Body of pancreas (tissue), 4 donors: ENCODE data around the gene TSPAN14. TPM values are rescaled to one million over a fixed set of nuclear protein-coding genes. Genes with fewer than 3 reads are reported as not detected.
A peak's percentile ranks its signal among the peaks of the same experiment; 100 is the strongest.

Experiments
- ATAC-seq: fragments of 150-250 bp; one replicate; pipeline ENCODE4 v1.9.1; 2016
- DNase-seq, 4 donors: peaks; one replicate each; pipeline ENCODE4 v3.0.0-alpha.2; 2019
- H3K27ac ChIP-seq, 4 donors: fragments of 200-600 bp; sonication (generic); 1 replicate in 3 of 4; 2 replicates in 1 of 4; pipeline versions ENCODE4 v1.5.1 to v1.6.1; 2016 to 2019; ENCODE audit warnings: mild to moderate bottlenecking in 1 of 4, mixed read lengths in 1 of 4, moderate library complexity in 1 of 4
- H3K27me3 ChIP-seq, 2 donors: fragments of 200-600 bp; sonication (generic); one replicate each; pipeline ENCODE4 v1.6.0; 2016; ENCODE audit warnings: mild to moderate bottlenecking in 1 of 2
- H3K36me3 ChIP-seq, 2 donors: fragments of 200-600 bp; sonication (generic); replicated peaks in 1 of 2; 2 replicates each; pipeline ENCODE4 v1.5.1; 2016; ENCODE audit warnings: low read depth in 2 of 2; ENCODE audit not compliant: insufficient read depth in 1 of 2
- H3K4me1 ChIP-seq: fragments of 200-600 bp; sonication (generic); one replicate; pipeline ENCODE4 v1.6.0; 2016
- H3K4me3 ChIP-seq, 2 donors: fragments of 200-600 bp; sonication (generic); 1 replicate in 1 of 2; 2 replicates in 1 of 2; pipeline ENCODE4 v1.5.1; 2016 to 2019
- H3K9me3 ChIP-seq, 3 donors: fragments of 200-600 bp; sonication (generic); 1 replicate in 2 of 3; 2 replicates in 1 of 3; pipeline ENCODE4 v1.5.1; 2016
- POLR2A ChIP-seq, 3 donors: fragments of 450-650 bp; IDR thresholded peaks; one replicate each; pipeline ENCODE4 v1.6.1; 2016; ENCODE audit warnings: antibody characterized with exemption in 3 of 3, mild to moderate bottlenecking in 2 of 3
- WGBS, 2 donors: methylation state at CpG; one replicate each; pipeline ENCODE4 v1.1.5; 2017; 5-methylcytosine and 5-hydroxymethylcytosine counted together
- intact Hi-C: fragments of 100-400 bp; cut with DNase I; formaldehyde crosslinking; loops from one replicate; pipeline ENCODE4 v1.15.1; 2023
- total RNA-seq, 2 donors: library from RNA; depleted of rRNA; stranded (reverse); fragments of >200 nt; gene quantifications; one replicate each; pipeline ENCODE4 v1.1.0, GENCODE V29; 2016
- TF ChIP-seq, protein P1 (sequence below), 7 experiments: fragments of 450-650 bp in 4 of 7; fragments of 200-600 bp in 3 of 7; sonication (generic) in 3 of 7; IDR thresholded peaks; one replicate each; pipeline ENCODE4 v1.5.1; 2016 to 2019; ENCODE audit warnings: antibody characterized with exemption in 7 of 7

TSPAN14 gene
- total RNA-seq, 2 donors from 2014 or later, result 22.3 to 63.0 TPM

DNA sequence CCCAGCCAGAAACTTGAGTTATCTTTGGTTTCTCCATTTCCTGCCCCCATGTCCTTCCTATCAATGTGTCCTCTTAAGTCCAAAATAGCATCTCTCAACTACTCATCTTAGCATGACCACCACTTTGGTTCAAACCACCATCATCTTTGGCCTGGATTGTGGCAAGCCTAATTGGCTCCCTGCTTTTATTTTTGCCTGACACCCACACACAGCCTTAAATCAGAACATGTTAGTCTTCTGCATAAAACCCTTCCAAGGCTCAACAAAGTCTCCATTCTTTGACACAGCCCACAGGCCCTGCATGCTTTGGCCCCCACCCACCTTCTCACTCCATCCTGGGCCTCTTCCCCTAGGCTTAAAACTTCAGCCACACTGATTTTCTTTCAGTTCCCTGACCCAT lies 2.0 kb upstream of the TSPAN14 start:
- Histone ChIP-seq H3K27ac (peak overlapping the region in 2 of 4 donors; percentile 8 to 91), H3K4me1 (peaks cover 28% of the 10 kb centered on the region), H3K36me3 (no peaks in the 10 kb centered on the region), H3K27me3 (no peaks in the 10 kb centered on the region), H3K9me3 (no peaks in the 10 kb centered on the region), H3K4me3 (no peak overlapping the region)
- ATAC-seq (no peak), DNase-seq (no peak)
- no peak for TF ChIP-seq POLR2A (IDR thresholded peaks at IDR 0.05)
- TF ChIP-seq, protein P1, sequence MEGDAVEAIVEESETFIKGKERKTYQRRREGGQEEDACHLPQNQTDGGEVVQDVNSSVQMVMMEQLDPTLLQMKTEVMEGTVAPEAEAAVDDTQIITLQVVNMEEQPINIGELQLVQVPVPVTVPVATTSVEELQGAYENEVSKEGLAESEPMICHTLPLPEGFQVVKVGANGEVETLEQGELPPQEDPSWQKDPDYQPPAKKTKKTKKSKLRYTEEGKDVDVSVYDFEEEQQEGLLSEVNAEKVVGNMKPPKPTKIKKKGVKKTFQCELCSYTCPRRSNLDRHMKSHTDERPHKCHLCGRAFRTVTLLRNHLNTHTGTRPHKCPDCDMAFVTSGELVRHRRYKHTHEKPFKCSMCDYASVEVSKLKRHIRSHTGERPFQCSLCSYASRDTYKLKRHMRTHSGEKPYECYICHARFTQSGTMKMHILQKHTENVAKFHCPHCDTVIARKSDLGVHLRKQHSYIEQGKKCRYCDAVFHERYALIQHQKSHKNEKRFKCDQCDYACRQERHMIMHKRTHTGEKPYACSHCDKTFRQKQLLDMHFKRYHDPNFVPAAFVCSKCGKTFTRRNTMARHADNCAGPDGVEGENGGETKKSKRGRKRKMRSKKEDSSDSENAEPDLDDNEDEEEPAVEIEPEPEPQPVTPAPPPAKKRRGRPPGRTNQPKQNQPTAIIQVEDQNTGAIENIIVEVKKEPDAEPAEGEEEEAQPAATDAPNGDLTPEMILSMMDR (IDR thresholded peaks at IDR 0.05), result no peak
- intact Hi-C loops, result no loop called here

DNA sequence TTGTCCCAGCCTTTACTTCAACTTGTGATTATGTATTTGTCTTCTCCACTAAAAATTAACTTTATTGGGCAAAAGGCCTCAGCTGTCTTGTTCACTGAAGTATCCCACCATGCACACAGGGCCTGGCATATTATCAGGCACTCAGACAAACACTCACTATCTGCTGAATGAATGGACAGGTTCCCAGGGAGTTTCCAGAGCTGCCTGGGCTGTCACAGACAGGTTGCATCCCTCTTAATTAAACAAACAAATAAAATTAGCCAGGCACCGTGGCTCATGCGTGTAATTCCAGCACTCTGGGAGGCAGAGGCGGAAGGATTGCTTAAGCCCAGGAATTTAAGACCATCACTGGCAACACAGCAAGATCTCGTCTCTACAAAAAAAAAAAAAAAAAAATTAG lies 1.5 kb upstream of the TSPAN14 start:
- Histone ChIP-seq H3K27ac (peak overlapping the region in 3 of 4 donors; percentile 73 to 91 (median 88)), H3K4me1 (peaks cover 33% of the 10 kb centered on the region)
- 42 to 51% methylated on average over 4 of the region's 4 CpGs for whole genome bisulfite sequencing, 2 donors

GRCh38 chr10:80453056-80453841 lies 861 bp upstream of the TSPAN14 start:
- 30 to 31% methylated on average over 20 to 23 of the region's 23 CpGs for WGBS, 2 donors
- Histone ChIP-seq H3K27me3 (no peaks in the 10 kb centered on the region), H3K4me1 (peaks cover 39% of the 10 kb centered on the region), H3K36me3 (no peaks in the 10 kb centered on the region), H3K27ac (peak overlapping the region; percentile 45 to 91 (median 80)), H3K9me3 (no peaks in the 10 kb centered on the region), H3K4me3 (no peak overlapping the region)
- no peak for TF ChIP-seq POLR2A (IDR thresholded peaks at IDR 0.05)
- TF ChIP-seq, protein P1 (IDR thresholded peaks at IDR 0.05), result peak in 1 of 7 experiments; percentile 7
- ATAC-seq, result no peak
- no peak for DNase-seq
- intact Hi-C loops, result no loop called here

More for the DNA sequence above, 1.5 kb upstream of the TSPAN14 start:
- H3K4me3 ChIP-seq, result no peak overlapping the region
- ATAC-seq (no peak), DNase-seq (peak in 1 of 4 donors; percentile 40)
- no peaks in the 10 kb centered on the region for H3K27me3 ChIP-seq
- intact Hi-C loops, result no loop called here
- H3K36me3 ChIP-seq, result no peaks in the 10 kb centered on the region
- TF ChIP-seq, protein P1 (IDR thresholded peaks at IDR 0.05), result no peak
- no peak for TF ChIP-seq POLR2A (IDR thresholded peaks at IDR 0.05)
- H3K9me3 ChIP-seq, result no peaks in the 10 kb centered on the region

DNA sequence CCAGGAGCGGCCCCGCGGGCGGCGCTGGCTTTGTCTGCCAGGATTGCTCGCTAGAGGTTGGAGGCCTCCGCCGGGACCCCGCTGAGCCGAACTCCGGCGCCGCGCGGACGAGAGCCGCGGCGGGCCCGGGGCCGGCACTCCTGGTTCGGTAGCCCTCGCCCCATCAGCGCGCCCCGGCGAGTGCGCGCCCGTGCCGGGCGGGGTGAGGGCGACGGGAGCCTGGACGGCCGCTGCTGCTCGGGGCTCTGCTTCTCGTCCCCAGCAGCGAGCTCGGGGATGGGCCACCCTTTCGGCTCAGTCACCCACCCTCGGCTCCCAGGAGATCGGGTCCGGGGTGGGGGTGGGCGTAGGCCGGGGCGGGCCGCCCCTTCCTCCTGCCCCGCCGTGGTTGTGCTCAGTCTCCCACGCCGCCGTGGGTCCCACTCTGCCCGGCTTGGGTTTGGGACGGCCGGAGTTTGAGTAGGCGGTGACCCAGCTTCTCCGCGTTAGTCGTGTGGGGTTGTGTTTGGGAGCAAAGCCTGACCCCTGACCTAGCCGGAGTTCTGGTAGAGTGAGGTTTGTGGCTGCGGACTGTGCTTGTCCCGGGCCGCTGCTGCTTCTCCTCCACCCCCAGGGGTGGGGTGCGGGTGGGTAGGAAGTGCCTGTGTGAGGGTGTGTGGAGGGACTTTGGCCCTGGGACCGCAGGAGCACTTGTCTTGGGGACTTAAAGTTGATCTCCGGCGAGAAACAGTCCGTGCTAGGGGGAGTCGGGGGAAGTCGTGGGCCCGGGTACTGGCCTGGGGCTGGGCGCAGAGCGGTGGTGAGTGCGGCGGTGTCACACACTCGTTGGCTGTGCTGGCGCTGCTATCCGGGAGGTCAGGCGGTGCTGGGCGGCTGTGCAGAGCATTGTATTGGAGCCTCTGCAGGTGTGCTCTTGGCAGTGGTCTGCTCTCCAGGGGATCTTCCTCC lies 677 bp downstream of the TSPAN14 start:
- Histone ChIP-seq H3K4me3 (peak overlapping the region; percentile 82 to 91), H3K4me1 (peaks cover 55% of the 10 kb centered on the region), H3K36me3 (no peaks in the 10 kb centered on the region), H3K27ac (peak overlapping the region; percentile 63 to 98 (median 94)), H3K27me3 (no peaks in the 10 kb centered on the region), H3K9me3 (no peaks in the 10 kb centered on the region)
- intact Hi-C loops, result no loop called here
- WGBS, 2 donors, result 0% methylated on average over 74 of the region's 81 CpGs; no CpG with 5 or more reads in 1 of the 2 donors
- DNase-seq (peak; percentile 68 to 77 (median 75)), ATAC-seq (peak; percentile 40)
- TF ChIP-seq, protein P1 (IDR thresholded peaks at IDR 0.05), result no peak
- peak; percentile 27 to 70 (median 68) for TF ChIP-seq POLR2A (IDR thresholded peaks at IDR 0.05)
